Esophagus (tissue), 2 donors: ENCODE data around the gene SHOC2. TPM values are rescaled to one million over a fixed set of nuclear protein-coding genes. Genes with fewer than 3 reads are reported as not detected.

Experiments used
- H3K27ac ChIP-seq, 2 donors: one replicate each; pipeline ENCODE4 v1.5.1; 2013; ENCODE audit warnings: low read depth in 2 of 2, mild to moderate bottlenecking in 2 of 2, inconsistent platforms in 1 of 2, low read length in 1 of 2, moderate library complexity in 1 of 2
- H3K27me3 ChIP-seq, 2 donors: one replicate each; pipeline ENCODE4 v1.6.1; 2013; ENCODE audit warnings: low read length in 2 of 2, control low read depth in 1 of 2, mild to moderate bottlenecking in 1 of 2; ENCODE audit not compliant: insufficient read depth in 2 of 2, control insufficient read depth in 1 of 2
- H3K36me3 ChIP-seq, 2 donors: one replicate each; pipeline ENCODE4 v1.6.1; 2013; ENCODE audit warnings: low read length in 1 of 2; ENCODE audit not compliant: control insufficient read depth in 2 of 2, insufficient read depth in 2 of 2
- H3K4me1 ChIP-seq, 2 donors: one replicate each; pipeline ENCODE4 v1.6.1; 2013; ENCODE audit warnings: low read length in 1 of 2; ENCODE audit not compliant: control insufficient read depth in 2 of 2, insufficient read depth in 2 of 2
- H3K4me3 ChIP-seq, 2 donors: one replicate each; pipeline ENCODE4 v1.5.1; 2013; ENCODE audit warnings: low read length in 2 of 2, mild to moderate bottlenecking in 2 of 2, low read depth in 1 of 2, moderate library complexity in 1 of 2
- H3K9me3 ChIP-seq, 2 donors: one replicate each; pipeline ENCODE4 v1.6.1; 2013; ENCODE audit warnings: mild to moderate bottlenecking in 2 of 2, low read depth in 1 of 2, low read length in 1 of 2, moderate library complexity in 1 of 2; ENCODE audit not compliant: control insufficient read depth in 2 of 2, insufficient read depth in 1 of 2
- WGBS, 2 donors: extraction: QIAGEN DNeasy Blood & Tissue Kit; methylation state at CpG; one replicate each; pipeline ENCODE4 v1.1.7; 2013; 5-methylcytosine and 5-hydroxymethylcytosine counted together
- polyA plus RNA-seq, 2 donors: library from polyadenylated mRNA; stranded (reverse); fragments of 200-250 nt; gene quantifications; one replicate each; pipeline ENCODE4 v1.2.3, GENCODE V29; 2013
- donor health status: healthy with polysubstance abuse.
- donor health status: Bipolar disorder and iron deficiency.

The SHOC2 gene
- 10 to 100 TPM; 15.3 to 16.6 TPM for polyA plus RNA-seq

GRCh38 chr10:110919349-110919931 is at the start of gene SHOC2:
TSS of gene SHOC2 (plus strand) at chr10:110919604. CDS start at chr10:110964359, 44,755 bp downstream.
- no peaks in the 10 kb centered on the region for H3K4me1 ChIP-seq
- H3K27ac ChIP-seq: peak within 1 kb of the TSS; percentile 98
- H3K27me3 ChIP-seq: no peaks in the 10 kb centered on the region
- H3K4me3 ChIP-seq: peak within 1 kb of the TSS; percentile 77 to 82
- WGBS, 2 donors: 0% methylated on average over 14 to 61 of the region's 61 CpGs
- H3K36me3 ChIP-seq: no peaks in the 10 kb centered on the region
- no peaks in the 10 kb centered on the region for H3K9me3 ChIP-seq

- Histone ChIP-seq H3K4me1 (no peaks in the 10 kb centered on the region), H3K4me3 (peak overlapping the region; percentile 81 to 86), H3K27ac (peak overlapping the region; percentile 90 to 94), H3K27me3 (no peaks in the 10 kb centered on the region), H3K9me3 (no peaks in the 10 kb centered on the region), H3K36me3 (peaks cover 0 to under 1% of the 10 kb centered on the region in 2 donors)
- 58 to 65% methylated on average over 13 of the region's 13 CpGs for WGBS, 2 donors
Measured at GRCh38 chr10:110870823-110871297, 48.5 kb upstream of the SHOC2 start.

GRCh38 chr10:110871298-110872084 is 47.9 kb upstream of the SHOC2 start, which contains the start of gene PDCD4:
TSS of gene PDCD4 (plus strand) at chr10:110871928. CDS start at chr10:110876028, 4,100 bp downstream.
- Histone ChIP-seq H3K4me1 (no peaks in the 10 kb centered on the region), H3K9me3 (no peaks in the 10 kb centered on the region), H3K27ac (peak within 1 kb of the TSS; percentile 94 to 98), H3K27me3 (no peaks in the 10 kb centered on the region), H3K36me3 (peaks cover 0 to 2% of the 10 kb centered on the region in 2 donors), H3K4me3 (peak within 1 kb of the TSS; percentile 81 to 86)
- 0 to 1% methylated on average over 47 of the region's 47 CpGs for WGBS, 2 donors

- Histone ChIP-seq H3K27ac (peak overlapping the region; percentile 94 to 98), H3K4me3 (peak overlapping the region; percentile 81 to 86), H3K9me3 (no peaks in the 10 kb centered on the region), H3K27me3 (no peaks in the 10 kb centered on the region), H3K4me1 (no peaks in the 10 kb centered on the region), H3K36me3 (peaks cover 2% of the 10 kb centered on the region in 2 donors)
- 1% methylated on average over 49 to 70 of the region's 70 CpGs for WGBS, 2 donors
Measured at GRCh38 chr10:110872145-110872983, 47.0 kb upstream of the SHOC2 start.

- peaks cover 2% of the 10 kb centered on the region in 2 donors for H3K36me3 ChIP-seq
- peak overlapping the region; percentile 94 to 98 for H3K27ac ChIP-seq
- no peaks in the 10 kb centered on the region for H3K9me3 ChIP-seq
- H3K4me1 ChIP-seq: no peaks in the 10 kb centered on the region
- no peaks in the 10 kb centered on the region for H3K27me3 ChIP-seq
- H3K4me3 ChIP-seq: peak overlapping the region; percentile 81 to 86
- 1 to 2% methylated on average over 16 of the region's 16 CpGs for whole genome bisulfite sequencing, 2 donors
Measured at GRCh38 chr10:110872984-110873923, 46.1 kb upstream of the SHOC2 start.

- Histone ChIP-seq H3K27ac (peak overlapping the region in 1 of 2 donors; percentile 50), H3K9me3 (no peaks in the 10 kb centered on the region), H3K4me1 (no peaks in the 10 kb centered on the region), H3K36me3 (peaks cover 2% of the 10 kb centered on the region in 2 donors), H3K27me3 (no peaks in the 10 kb centered on the region), H3K4me3 (peak overlapping the region; percentile 21 to 86)
- 19 to 36% methylated on average over 2 of the region's 2 CpGs for WGBS, 2 donors
Measured at GRCh38 chr10:110873951-110874350, 45.5 kb upstream of the SHOC2 start.

- H3K4me1 ChIP-seq: no peaks in the 10 kb centered on the region
Measured at GRCh38 chr10:110876000-110876399, 43.4 kb upstream of the SHOC2 start.

GRCh38 chr10:110876788-110877187 is 42.6 kb upstream of the SHOC2 start:
- no peaks in the 10 kb centered on the region for H3K9me3 ChIP-seq
- H3K4me3 ChIP-seq: no peak overlapping the region
- H3K4me1 ChIP-seq: no peaks in the 10 kb centered on the region
- H3K36me3 ChIP-seq: peaks cover 2 to 4% of the 10 kb centered on the region in 2 donors
- 84 to 86% methylated on average over 1 of the region's 1 CpG for WGBS, 2 donors
- no peak overlapping the region for H3K27ac ChIP-seq
- no peaks in the 10 kb centered on the region for H3K27me3 ChIP-seq

More at GRCh38 chr10:110876000-110876399, 43.4 kb upstream of the SHOC2 start:
- Histone ChIP-seq H3K27me3 (no peaks in the 10 kb centered on the region), H3K4me3 (no peak overlapping the region), H3K27ac (no peak overlapping the region), H3K9me3 (no peaks in the 10 kb centered on the region), H3K36me3 (peaks cover 2% of the 10 kb centered on the region in 2 donors)
- 65 to 70% methylated on average over 2 of the region's 2 CpGs for WGBS, 2 donors
